Effector memory CD4-positive, alpha-beta T cell (primary cell): ENCODE measurements around the gene ZMYND8.

Experiments used
- DNase-seq, 3 donors: peaks; one replicate each; pipeline ENCODE4 v3.0.0-alpha.2; 2020
- H3K27ac ChIP-seq: 2 replicates; pipeline ENCODE4 v1.7.0; 2013; ENCODE audit warnings: mild to moderate bottlenecking, low read length, moderate library complexity; ENCODE audit not compliant: insufficient read depth, poor library complexity, severe bottlenecking
- H3K27me3 ChIP-seq: replicated peaks from 2 replicates; pipeline ENCODE4 v1.7.0; 2013; ENCODE audit warnings: mild to moderate bottlenecking, low read length; ENCODE audit not compliant: insufficient read depth, control insufficient read depth, poor library complexity, severe bottlenecking
- H3K36me3 ChIP-seq: 2 replicates; pipeline ENCODE4 v1.7.0; 2013; ENCODE audit warnings: mild to moderate bottlenecking, low read length, moderate library complexity; ENCODE audit not compliant: control insufficient read depth, insufficient read depth
- H3K4me1 ChIP-seq: 2 replicates; pipeline ENCODE4 v1.7.0; 2013; ENCODE audit warnings: low read length, mild to moderate bottlenecking; ENCODE audit not compliant: control insufficient read depth, insufficient read depth, poor library complexity, severe bottlenecking
- H3K4me3 ChIP-seq: 2 replicates; pipeline ENCODE4 v1.7.0; 2013; ENCODE audit warnings: low read length, low read depth, mild to moderate bottlenecking; ENCODE audit not compliant: insufficient read depth, poor library complexity, severe bottlenecking
- H3K9me3 ChIP-seq: 2 replicates; pipeline ENCODE4 v1.7.0; 2013; ENCODE audit warnings: mild to moderate bottlenecking, low read length, moderate library complexity; ENCODE audit not compliant: control insufficient read depth

Gene ZMYND8

DNA sequence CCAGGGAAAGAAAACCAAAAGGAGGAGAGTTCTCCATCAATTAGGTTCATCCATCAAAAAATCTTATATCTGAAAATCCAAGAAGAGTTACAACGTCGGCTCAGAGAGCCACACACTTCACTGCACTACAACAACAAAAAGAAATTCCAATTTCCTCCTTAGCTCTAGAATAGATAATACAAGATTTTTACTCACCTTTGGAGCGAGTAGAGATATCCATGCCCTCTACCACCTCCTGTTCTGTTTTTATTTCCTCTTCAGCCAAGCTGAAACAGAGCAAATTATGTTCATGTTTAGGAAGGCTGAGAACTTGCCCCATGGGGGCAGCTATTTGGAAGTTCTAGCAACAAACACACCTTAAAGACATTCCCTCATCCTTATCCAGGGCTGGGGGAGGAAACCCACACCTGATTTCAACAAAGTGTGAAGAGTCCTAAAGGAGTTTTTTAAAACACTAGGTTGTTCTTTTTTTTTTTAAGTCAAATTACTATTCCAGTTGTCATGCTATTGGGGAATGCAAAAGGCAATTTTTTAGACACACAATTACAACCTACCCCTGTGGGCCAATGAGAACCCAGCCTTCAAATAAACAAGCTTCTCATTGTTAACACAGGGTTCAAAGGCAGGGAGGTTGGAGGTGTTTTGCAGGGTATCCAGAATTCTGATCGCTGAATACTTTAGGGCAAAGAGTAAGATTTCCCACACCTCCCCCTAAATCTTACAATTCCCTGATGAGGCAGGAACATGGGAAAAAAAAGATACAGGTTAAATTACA, 8.7 kb downstream of the ZMYND8 start:
- Histone ChIP-seq H3K4me1 (peaks cover 28% of the 10 kb centered on the region), H3K27me3 (no peaks in the 10 kb centered on the region), H3K36me3 (peaks cover 27% of the 10 kb centered on the region), H3K9me3 (no peaks in the 10 kb centered on the region), H3K4me3 (no peak overlapping the region), H3K27ac (no peak overlapping the region)
- no peak for DNase-seq

- no peaks in the 10 kb centered on the region for H3K27me3 ChIP-seq
- H3K27ac ChIP-seq: no peak overlapping the region
- H3K4me1 ChIP-seq: peaks cover 23% of the 10 kb centered on the region
- DNase-seq: no peak
- H3K9me3 ChIP-seq: no peaks in the 10 kb centered on the region
- H3K36me3 ChIP-seq: peaks cover 26% of the 10 kb centered on the region
- H3K4me3 ChIP-seq: no peak overlapping the region
These were observed 10.3 kb downstream of the ZMYND8 start for GRCh38 chr20:47346172-47346571.

DNA sequence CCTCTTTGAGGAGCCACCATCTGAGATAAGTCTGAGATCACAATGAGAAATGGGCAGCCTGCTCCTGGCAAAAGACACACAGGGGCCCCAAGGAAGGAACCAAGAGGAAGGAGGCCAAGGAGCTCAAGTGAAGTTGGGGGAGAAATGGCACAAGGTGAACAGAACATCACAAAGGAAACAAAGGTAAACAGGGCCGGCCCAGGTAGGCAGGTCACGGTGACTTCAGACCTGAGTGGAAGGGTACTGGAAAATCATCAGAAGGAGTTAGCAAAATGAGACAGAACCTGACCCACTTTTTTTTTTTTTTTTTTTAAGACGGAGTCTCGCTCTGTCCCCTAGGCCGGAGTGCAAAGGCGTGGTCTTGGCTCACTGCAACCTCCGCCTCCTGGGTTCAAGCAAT, 11.3 kb downstream of the ZMYND8 start:
- Histone ChIP-seq H3K9me3 (no peaks in the 10 kb centered on the region), H3K27ac (no peak overlapping the region), H3K4me1 (peaks cover 14% of the 10 kb centered on the region), H3K4me3 (no peak overlapping the region), H3K27me3 (no peaks in the 10 kb centered on the region), H3K36me3 (peaks cover 24% of the 10 kb centered on the region)
- no peak for DNase-seq

GRCh38 chr20:47343007-47343472, 13.5 kb downstream of the ZMYND8 start:
- Histone ChIP-seq H3K4me3 (no peak overlapping the region), H3K27ac (no peak overlapping the region), H3K4me1 (no peaks in the 10 kb centered on the region), H3K27me3 (no peaks in the 10 kb centered on the region), H3K36me3 (peaks cover 20% of the 10 kb centered on the region), H3K9me3 (no peaks in the 10 kb centered on the region)
- DNase-seq: no peak

DNA sequence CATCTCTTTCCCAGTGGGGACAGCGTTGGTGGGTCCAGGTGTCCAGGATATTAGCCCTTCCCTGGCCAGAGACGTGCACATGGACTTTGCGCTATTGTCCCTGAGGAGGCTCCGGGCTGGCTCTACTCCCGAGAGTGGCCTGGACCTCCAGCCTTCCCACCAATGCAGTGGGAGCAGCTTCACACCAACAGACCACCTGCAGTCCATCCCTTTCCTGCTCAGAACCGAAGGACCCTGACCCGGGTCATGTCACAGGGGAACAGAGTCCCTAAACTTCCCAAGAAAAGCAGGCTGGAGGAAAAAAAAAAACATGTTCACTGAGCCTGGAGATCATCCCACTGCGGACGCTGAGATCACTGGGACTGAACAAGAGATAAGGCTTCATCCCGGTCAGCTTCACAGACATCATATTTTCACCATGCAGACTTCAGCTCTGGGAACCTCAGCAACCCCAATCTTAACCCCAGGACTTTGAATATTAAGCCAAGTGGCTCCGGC, 18.3 kb downstream of the ZMYND8 start:
- peaks cover 3% of the 10 kb centered on the region for H3K4me1 ChIP-seq
- no peak overlapping the region for H3K4me3 ChIP-seq
- no peaks in the 10 kb centered on the region for H3K9me3 ChIP-seq
- no peak for DNase-seq
- peaks cover 11% of the 10 kb centered on the region for H3K36me3 ChIP-seq
- no peaks in the 10 kb centered on the region for H3K27me3 ChIP-seq
- no peak overlapping the region for H3K27ac ChIP-seq

DNA sequence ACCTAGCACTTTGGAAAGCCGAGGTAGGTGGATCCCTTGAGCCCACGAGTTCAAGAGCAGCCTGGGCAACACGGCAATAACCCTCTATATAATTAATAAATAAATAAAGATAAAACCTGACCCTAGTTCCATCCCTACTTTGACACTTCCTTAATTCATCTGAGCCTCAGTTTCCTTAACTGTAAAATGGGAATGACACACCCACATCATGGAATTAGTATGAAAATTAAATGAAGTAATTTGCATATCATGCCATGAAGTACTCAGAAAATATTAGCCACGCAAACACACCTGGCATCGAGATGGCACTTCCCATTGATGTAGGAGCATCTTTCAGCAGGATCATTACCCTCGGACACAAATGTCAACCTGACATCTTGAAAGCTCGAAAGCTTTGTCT, 19.1 kb downstream of the ZMYND8 start:
- no peak overlapping the region for H3K27ac ChIP-seq
- H3K9me3 ChIP-seq: no peaks in the 10 kb centered on the region
- peaks cover 3% of the 10 kb centered on the region for H3K4me1 ChIP-seq
- peaks cover 10% of the 10 kb centered on the region for H3K36me3 ChIP-seq
- no peak overlapping the region for H3K4me3 ChIP-seq
- DNase-seq: no peak
- H3K27me3 ChIP-seq: no peaks in the 10 kb centered on the region

GRCh38 chr20:47336129-47336754, 20.3 kb downstream of the ZMYND8 start:
- Histone ChIP-seq H3K9me3 (no peaks in the 10 kb centered on the region), H3K27ac (no peak overlapping the region), H3K27me3 (no peaks in the 10 kb centered on the region), H3K4me3 (no peak overlapping the region), H3K4me1 (peaks cover 3% of the 10 kb centered on the region), H3K36me3 (peaks cover 10% of the 10 kb centered on the region)
- no peak for DNase-seq

DNA sequence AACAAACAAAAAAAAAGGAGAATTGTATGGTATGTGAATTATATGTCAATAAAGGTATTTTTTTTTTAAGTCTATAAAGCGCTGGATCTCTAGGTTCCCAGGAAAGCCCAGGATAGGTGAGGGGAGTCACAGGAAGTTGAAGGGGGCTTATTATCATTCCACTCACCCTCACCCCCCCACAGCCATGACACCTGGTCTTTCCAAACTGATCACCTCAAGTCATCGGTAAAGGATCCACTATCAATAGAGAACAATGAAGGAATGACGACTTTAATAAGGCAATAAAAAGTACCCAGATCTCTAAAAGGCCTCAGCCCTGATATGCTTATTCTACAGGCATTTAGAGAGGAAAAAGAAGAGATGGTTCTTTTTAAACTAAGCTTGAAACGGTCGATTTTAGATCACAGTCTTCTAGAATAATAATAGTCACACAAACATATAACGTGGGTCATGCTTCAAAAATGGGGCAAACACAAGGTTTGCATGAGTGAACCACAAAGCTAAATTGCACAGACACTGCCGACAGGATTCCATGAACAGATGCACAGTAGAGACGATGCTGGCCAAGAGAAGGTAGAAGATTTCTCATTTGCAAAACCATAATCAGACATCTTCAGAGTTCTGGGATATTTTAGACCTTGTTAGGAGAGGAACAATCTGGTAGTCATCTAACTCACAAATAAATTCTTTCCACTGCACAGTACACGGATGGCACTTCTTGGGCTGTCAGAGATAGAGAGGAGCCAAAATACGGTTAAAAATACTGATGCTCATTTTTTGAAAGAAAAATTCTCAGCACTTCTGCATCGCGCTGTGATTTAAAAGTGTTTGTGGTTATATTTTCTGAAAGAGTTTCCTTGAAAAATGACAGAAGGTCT, 21.0 kb downstream of the ZMYND8 start:
- Histone ChIP-seq H3K4me1 (peaks cover 3% of the 10 kb centered on the region), H3K4me3 (no peak overlapping the region), H3K36me3 (peaks cover 10% of the 10 kb centered on the region), H3K27ac (no peak overlapping the region), H3K9me3 (no peaks in the 10 kb centered on the region), H3K27me3 (no peaks in the 10 kb centered on the region)
- DNase-seq: no peak

GRCh38 chr20:47334022-47334551, 22.4 kb downstream of the ZMYND8 start:
- no peak overlapping the region for H3K4me3 ChIP-seq
- H3K4me1 ChIP-seq: peaks cover 3% of the 10 kb centered on the region
- no peak for DNase-seq
- peaks cover 15% of the 10 kb centered on the region for H3K36me3 ChIP-seq
- no peaks in the 10 kb centered on the region for H3K9me3 ChIP-seq
- no peak overlapping the region for H3K27ac ChIP-seq
- no peaks in the 10 kb centered on the region for H3K27me3 ChIP-seq
